ENCODE results near the gene CYB5R3.

Gene CYB5R3

DNA sequence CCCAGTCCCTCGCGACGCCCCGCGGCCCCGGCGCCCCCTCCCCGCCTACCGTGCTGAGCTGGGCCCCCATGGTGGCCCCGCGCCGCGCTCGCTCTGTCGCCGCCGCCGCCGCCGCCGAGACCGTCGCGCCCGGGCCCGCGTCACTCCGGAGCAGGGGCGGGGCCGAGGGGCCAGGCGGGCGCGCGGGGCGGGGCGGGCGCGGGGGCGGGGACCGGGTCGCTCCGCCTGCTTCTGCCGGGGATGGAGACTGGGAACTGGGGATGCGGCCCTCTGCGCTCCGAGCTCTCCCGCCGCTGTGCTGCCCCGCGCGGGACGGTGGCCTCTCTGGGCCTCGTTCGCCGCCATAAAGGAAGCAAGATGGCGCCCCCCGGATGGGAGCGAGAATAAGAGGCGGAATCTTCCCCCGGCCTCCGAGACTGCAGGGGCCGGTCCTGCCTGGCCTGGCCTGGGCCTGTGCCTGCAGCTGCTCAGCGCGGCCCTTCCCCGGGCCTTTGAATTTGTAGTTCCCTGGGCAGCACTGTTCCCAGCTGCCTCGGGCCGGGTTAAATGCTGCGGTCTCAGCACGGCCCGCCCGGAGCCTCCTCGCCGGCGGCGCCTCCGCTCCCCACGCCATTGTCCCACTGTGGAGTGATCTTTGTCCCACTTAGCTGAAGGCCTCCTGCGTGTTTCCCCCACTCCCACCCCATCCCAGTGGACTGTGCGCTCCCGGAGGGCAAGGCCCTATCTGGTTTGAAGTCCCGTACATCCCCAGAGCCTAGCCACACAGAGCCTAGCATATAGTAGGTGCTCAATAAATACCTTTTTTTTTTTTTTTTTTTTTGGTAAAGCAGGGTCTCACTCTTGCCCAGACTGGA is at the start of gene CYB5R3:
Gene CYB5R3, minus strand, starts transcription at position 147 of the 854 bp plus-strand sequence. Its CDS starts 77 bp downstream, at position 70.
- peak; percentile 88 for DNase-seq

DNA sequence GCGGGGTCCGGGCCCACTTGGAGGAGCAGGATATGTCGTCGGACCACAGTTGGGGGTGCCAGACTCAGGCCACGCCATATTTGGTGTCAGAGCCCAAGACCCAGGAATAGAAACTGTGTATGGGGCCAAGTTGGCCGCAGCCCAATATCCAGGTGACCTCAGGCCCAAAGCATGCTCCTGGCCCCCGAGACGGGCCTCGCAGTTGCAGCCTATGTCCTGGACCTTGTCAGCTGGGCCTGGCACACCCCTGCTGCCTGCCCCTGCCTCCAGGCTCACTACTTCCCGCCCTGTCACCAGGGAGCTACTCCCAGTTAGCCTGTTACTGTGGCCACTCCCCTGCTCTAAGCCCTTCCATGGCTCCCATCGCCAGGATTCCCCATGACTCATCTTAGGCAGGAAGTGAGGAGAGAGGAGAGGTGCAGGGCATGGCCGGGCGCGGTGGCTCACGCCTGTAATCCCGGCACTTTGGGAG is 48.4 kb upstream of the CYB5R3 start:
- no peak for DNase-seq

DNA sequence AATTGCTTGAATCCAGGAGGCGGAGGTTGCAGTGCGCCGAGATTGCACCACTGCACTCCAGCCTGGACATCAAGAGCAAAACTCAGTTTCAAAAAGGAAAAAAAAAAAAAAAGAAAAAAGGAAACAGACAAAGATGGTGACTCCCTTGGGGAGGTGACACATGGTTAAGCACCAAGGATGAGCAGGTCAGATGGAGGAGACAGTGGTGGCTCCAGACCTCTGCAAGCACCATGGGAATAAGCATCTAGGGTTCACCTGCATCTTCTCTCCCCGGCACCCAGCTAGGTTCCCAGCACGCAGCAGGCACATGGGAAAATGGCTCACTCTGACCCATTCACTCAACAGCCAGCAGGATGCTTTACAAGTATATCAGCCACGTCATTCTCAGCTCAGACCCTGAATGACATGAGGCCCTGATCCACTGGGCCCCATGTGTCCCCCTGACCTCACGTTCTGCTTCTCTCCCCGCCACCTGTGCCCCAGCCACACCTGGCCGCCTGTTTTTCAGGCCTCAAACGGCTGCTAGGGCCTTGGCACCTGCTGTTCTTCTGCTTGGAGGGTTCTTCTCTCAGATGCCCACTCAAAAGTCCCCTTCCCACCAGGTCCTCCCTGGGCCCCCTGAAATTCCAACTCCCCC is 47.3 kb upstream of the CYB5R3 start:
- no peak for DNase-seq

DNA sequence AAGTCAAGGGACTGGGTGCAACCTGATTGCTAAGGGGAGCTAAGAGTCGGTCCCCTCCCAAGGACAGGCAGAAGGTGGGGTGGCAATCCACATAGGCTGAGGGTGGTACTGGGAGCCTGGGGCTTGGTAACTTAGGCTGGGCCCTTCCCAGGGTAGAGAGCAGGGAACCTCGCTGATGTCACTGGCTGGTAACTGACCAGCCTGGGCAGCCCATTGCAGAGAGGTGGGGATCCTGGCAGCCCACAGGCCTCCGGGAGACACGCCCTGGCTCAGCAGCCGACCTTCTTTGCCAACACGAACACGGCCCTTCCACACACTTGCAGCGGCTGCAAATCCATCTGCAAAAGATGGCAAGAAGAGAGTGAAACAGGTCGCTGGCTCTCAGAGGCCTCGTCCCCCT is 46.1 kb upstream of the CYB5R3 start:
- no peak for DNase-seq

DNA sequence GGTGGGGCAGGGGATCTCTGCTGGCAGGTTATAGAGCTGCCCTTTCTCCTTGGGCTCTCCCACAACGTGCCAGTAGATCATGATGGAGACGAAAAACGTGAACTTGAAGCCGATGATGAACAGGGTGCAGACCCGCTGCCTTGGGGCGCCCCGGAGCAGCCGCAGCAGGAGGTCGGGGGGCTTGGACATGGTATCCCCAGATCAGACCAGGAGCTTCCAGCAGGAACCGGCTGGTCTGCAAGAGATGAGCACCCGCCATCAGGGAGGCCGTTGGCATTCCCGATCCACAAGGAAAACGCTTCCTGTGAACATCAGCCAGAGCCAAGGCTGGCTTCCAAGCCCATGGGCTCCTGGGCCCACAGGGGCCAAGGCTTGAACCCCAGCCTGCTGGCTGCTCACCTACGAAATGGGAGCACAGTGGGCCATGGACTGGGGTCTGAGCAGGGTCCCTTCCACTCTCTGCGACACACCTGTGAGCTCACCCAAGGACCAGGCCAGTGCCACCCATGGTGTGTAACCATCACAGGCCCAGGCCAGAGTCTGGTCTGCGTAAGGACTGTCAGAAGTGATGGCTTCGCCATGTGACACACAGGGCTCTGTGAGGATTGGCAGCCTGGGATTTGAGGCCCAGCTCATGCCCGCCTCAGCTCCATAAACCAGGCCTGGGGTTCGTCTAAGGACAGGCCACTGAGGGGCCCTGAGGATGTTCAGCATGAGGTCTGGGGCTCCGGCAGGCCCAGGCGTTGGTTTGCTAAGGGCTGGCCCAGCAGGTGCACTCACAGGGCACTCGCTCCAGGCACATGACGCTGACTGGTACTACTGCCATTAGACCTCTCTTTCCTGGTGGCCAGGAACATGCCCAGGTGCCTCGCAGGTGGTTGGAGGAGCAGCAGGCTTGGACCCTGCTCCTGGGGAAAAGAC is 44.8 kb upstream of the CYB5R3 start:
- DNase-seq, result no peak

DNA sequence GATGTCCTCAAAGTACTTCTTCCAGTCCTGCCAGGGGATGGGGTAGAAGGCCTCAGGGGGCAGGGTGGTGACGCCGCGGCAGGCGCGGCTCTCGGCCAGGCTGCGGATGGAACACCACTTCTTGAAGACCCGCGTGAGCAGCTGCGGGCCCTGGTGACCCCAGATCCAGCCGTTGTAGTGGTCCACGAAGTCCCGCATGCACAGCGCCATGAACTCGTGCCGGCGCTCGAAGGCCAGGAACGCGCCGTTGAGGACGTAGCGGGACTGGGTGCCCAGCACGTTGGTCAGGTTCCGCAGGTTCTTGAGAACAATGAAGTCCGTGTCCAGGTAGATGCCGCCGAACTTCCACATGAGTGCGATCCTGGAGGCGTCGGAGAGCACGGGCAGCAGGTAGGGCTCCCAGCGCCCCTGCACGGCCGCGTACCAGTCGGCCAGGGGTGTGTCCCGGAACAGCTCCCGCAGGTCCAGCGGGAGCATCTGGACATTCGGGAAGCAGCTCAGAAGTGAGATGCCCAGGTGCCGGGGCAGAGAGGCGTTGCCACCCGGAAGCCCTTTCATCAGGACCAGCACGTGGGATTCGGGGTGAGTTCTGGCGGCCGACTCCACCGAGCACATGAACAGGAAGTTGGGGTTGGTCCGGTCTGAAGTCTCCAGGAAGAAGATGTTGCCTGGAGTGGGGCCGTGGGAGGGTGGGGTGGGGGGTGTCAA is 44.0 kb upstream of the CYB5R3 start:
- no peak for DNase-seq

DNA sequence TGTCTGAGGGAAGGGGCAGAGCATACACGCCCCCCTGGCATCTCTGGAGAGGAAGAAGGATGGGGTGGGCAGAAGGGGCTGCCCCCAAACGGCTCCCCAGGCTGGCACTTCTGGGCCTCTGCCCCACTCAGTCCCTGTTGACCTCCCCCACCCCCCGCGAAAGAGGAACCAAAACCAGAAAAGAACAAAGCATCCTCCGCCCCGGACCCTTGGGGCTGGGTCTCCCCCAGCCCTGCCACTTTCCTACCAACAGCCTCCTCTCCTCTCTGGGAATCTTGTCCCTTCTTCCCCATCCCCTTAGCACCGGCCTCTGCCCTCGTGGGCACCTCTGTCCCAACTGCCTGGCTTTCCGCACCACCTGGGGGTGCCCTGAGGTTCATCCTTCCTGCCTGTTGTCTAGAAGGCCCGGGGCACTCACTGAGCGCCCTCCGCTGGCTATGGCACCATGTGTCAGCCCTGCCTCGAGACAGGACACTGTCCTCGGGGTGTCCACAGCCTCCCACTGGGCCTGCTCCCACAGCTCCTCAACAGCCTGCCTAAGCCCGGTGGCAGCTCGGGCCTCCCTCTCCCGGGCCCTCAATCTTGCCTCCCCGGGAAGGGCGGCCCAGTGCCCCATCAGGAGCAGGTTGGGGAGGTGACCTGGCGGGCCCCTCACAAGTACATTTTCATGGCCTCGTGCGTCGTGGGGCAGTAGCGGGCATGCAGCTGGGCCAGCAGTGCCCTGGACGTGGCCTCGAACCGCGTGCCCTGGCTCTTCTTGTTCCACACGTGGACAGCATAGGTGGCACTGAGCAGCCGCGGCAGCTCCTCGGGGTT is 43.3 kb upstream of the CYB5R3 start:
- no peak for DNase-seq

DNA sequence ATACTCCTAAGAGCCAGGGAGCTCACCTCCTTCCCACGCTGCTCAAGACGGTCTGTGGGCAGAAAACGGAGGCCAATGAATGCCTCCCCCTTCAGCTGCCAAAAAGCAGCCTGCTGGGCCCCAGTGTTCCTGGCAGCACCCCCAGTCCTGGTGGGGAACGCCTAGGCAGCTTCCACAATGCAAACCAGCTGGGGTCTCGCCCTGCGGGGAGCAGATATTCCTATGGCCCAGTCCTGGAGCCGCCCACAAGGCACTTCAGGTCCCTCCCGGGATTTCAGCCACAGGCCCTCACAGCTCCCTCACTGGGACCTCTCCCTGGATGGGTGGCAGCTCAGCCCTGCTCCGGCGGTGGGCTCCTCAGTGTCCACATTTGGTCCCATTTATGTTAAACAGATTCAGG is 42.2 kb upstream of the CYB5R3 start:
- DNase-seq, result no peak

DNA sequence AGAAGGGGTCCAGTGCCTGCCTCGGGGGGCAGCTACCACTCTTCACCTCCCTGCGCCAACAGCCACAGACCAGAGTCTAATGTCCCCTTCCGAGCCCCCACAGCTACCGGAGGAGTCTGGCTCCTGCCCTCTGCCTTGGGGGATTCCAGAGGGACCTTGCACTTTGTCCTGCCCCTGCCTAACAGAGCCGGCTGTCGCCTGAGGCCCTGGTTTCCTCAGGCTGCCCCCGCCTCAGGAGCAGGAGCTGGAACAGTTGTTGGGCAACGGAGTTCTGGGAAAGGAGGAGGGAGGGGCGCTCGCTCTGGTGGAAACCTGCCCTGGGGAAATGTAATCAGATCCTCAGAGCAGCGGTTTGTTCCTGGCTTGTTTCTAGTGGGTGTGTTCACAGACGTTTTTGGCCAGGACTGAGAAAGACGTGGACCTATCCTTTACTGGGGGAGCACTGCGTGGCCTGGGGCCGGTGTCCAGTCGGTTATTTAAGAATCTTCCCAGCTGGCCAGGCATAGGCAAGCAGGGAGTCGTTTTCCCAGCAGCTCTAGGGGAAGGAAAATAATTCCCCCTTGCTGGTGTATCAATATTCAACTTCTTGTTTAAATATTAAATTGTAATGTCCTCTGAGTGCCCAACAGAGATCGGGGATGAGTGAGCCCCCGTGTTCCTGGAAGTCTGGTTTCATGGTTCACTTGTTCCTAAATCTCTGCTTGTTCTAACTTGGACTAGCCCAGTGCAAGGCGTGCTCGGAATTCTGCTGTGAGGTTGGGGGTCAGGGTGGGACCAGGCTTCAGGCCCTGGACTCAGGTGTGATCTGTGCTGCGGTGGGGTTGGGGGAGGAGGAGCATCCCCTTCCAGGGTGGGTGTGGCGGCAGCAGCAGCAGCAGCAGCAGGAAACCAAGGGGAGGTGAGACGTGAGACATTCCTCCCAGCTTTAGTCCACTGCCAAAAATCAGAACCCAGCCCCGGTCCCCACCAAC is 39.3 kb upstream of the CYB5R3 start:
- DNase-seq, result no peak

DNA sequence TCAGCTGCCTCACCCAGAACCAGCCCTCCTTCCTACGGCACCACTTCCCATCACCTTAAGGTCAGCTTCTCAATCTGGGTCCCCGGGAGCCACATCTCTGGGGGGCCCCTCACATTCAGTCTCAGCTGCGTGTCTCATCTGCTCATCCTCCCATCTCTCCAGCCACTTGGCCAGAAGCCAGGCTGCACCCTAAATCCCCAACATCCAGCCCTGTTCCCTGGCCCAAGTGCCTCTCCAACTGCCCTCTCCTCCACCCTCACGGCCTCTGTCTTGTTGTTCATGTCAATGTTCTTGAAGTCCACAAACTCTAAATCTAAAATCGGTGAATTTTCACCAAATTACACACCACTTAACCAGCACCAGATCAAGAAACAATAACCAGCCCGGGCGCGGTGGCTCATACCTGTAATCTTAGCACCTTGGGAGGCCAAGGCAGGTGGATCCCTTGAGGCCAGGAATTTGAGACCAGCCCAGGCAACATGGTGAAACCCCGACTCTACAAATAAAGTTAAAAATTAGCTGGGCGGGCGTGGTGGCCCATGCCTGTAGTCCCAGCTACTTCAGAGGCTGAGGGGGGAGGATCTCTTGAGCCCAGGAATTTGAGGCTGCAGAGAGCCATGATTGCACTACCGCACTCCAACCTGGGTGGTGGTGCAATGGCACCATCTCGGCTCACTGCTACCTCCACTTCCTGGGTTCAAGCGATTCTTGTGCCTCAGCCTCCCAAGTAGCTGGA is 37.7 kb upstream of the CYB5R3 start:
- no peak for DNase-seq

DNA sequence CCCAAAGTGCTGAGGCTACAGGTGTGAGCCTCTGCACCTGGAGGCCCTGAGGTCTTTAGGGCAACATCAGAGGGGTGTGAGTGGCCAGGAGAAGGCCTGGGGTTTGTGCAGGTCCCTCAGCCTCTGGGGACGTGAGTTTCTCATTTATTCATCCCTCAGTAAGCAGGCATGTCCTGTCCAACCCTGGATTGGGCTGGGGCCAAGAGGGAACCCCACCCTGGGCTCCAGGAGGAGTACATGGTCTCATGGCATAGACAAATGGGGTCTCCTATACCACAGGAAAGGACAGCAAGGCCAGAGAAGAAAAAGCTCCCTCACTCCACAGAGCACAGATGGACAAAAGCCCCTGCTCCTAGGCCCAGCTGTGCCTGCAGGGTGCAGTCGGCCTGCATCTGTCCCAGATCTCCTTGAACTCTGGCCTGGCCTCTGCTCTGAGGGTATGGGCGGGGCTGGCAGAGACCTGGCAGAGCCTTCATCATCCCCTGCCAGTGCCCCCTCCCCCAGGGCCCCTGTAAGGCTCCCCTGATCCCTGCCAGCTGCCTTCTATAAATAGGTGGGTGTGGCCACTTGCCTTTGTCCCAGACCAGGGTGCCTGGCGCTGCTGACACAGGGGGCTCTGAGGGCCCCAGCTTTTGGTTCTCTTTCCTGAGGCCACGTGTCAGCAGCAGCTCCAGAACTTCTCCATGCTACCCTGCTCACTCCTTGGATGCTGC is 36.9 kb upstream of the CYB5R3 start:
- DNase-seq, result no peak

DNA sequence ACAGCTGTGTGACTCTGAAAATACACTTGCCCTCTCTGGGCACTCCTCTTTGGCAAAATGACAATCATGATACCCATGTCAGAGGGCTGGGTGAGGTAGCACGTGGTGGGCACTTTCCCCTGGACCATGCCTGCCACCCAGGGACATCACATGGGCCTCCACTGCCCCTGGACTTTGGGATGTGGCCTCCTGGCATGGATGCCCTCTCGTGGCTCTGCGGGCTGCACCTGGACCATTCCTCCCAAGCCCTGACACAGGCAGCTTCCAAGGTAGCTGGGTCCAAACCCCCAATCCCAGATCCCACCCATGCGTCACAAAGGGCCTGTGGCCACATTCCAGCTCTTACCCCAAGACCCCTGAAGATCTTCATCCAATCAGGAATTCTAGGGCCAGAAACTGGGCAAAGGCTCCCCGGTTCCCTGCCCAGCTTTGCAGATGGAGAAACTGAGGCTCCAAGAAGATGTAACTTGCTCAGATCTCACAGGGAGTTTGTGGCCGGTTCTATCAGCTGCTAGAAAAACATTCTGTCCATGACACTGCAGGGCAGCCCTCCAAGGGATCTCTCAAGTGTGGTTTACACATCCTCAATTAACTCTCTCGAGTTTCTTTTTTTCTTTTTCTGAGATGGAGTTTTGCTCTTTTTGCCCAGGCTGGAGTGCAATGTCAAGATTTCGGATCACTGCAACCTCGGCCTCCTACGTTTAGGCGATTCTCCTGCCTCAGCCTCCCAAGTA is 35.4 kb upstream of the CYB5R3 start:
- DNase-seq, result no peak

DNA sequence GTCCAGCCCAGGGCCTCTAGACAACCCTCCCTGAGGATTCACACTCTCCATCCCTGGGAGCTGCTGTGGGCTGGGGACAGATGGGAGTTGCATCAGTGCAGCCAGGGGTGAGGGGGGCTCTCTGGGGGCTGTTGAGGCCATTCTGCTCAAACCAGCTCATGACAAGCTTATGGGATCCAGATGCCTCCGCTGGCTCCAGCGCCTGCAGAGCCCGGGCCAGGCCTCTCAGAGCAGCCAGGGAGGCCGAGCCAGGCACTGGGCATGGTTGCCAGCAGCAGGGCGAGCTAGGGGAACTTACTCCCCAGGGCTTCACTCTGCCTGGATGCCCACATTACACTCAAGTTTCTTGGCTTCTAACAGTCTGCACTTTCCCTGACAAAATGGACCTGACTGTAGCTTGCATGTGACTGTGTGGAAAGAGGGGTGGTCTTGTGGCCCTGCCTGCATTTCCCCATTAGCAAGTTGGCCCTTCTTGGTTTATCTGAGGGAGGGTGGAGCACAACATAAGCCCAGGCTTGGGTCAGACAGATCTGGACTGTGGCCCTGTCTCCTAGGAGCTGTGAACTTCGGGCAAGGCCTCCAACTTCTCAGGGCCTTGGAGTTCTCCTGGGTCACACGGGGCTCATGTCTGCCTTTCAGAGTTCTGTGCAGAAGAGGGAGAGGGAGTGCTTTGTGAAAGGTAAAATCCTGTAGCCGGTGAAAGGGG is 34.5 kb upstream of the CYB5R3 start:
- no peak for DNase-seq

DNA sequence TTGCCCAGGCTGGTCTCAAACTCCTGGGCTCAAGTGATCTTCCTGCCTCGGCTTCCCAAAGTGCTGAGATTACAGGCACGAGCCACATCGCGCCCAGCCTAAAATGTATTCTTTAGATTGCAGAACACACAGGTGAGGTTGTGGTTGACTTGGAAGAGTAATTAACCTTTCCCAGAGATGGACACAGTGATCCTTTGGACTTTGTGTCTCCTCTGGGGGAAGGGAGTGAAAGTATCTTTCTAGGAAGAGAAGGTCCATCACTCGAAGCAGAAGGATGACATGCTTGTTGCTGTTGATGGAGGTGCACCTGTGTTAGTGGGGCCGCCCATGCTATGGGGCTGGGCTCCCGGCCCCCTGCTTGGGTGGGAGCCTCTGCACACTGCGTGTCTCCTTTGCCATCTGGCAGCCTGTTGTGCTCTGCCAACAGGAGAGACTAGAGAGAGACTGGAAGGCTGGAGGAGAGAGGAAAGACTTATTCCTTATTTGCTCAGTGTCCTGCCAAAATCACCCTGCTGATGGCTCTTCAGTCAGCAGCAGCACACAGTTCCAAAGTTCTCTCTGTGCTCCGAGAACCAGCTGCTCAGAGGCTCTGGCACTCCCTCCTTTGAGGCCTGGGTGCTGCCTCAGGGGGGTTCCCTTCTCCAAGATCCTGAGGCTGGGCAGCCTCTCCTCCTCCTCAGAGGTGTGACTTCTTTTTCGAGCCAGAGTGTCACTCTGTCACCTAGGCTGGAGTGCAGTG is 33.1 kb upstream of the CYB5R3 start:
- no peak for DNase-seq

DNA sequence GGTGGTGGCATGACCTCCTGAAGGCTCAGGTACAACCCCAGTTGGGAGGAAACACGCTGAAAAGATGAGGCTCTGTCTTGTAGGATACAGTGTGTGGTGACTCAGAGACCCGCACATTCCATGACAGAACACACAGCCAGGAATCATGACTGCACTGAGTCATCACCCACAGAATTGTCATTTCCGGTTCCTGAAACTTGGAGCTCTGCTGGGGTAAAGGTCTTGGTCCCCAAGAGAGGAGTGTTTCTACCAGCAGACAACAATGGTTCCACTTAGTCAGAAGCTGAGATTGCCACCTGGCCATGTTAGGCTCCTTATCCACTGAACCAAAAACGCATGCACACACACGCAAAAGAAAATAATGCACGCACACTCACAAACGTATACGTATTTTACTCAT is 31.5 kb upstream of the CYB5R3 start:
- peak; percentile 27 for DNase-seq

DNA sequence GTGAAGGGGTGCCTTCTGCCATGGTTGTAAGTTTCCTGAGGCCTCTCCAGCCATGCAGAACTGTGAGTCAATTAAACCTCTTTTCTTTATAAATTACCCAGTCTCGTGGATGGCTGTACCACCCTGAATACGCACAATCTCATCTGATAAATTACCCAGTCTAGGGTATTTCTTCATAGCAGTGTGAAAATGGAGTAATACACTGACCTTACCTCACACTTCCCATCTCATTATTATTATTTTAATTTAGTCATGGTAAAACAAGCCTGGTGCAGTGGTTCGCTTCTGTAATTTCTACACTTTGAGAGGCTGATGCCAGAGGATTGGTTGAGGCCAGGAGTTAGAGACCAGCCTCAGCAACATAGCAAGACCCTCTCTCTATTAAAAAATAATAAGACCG is 30.5 kb upstream of the CYB5R3 start:
- DNase-seq, result no peak

DNA sequence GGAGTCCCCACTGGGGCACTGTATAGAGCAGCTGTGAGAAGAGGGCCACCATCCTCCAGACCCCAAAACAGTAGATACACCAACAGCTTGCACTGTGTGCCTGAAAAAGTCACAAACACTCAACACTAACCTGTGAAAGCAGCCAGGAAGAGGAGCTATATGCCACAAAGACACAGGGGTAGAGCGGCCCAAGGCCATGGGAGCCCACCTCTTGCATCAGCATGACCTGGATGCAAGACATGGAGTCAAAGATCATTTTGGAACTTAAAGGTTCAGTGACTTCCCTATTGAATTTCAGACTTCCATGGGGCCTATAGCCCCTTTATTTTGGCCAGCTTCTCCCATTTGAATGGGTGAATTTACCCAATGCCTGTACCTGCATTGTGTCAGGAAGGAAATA is 29.7 kb upstream of the CYB5R3 start:
- DNase-seq, result no peak

Measured in stimulated activated CD4-positive, alpha-beta T cell treated with anti-CD3 and anti-CD28 coated beads, Interleukin-15, amount 100 ng/mL, for 24 hours (primary cell).